GM15510 (cell line): ENCODE data around the gene PRPF39.

Experiments used
- POLR2A ChIP-seq: IDR thresholded peaks from 3 replicates; pipeline ENCODE4 v1.6.1; 2011; ENCODE audit warnings: borderline replicate concordance; ENCODE audit not compliant: insufficient read length; ENCODE audit errors: extremely low read depth

Gene PRPF39

DNA sequence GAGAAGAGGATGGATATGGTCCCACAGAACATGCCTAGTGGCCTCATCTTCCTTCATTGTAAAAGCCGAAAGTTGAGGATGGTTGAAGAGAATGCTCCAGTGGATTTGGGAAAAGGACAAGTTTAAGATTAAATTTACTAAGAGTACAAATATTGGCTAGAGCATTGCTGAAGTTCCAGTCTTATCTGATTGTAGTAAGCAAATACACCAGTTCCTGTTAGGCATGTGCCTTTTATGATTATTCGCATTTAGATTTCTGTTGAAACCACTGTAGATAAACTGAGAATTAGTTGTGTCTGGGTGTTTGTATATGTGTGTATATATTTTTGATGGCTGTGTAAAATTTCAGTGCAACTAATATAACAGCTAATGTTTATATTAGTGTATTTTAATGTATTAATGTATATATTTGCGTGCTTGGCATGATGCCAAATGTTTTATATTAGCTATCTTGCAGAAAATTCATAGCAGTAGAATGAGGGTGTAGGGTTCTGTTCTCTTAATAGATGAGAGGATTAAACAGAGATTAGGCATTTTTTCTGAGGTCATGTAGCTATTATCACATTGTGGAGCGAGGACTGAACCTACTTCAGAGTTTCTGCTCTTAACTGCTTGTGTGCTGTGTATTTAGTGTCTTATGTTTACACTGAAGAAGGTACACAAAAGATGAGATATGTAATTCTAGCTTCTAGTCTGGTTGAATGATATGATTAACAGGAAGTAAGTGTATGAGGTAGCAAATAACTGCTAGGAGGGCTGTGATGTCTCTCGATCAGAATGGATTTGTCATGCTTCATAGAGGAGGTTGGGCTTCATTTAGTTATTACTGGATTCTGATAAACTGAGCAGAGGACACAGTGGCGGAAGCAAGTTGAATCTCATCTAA, 29.2 kb downstream of the PRPF39 start:
- TF ChIP-seq POLR2A, result no peak

DNA sequence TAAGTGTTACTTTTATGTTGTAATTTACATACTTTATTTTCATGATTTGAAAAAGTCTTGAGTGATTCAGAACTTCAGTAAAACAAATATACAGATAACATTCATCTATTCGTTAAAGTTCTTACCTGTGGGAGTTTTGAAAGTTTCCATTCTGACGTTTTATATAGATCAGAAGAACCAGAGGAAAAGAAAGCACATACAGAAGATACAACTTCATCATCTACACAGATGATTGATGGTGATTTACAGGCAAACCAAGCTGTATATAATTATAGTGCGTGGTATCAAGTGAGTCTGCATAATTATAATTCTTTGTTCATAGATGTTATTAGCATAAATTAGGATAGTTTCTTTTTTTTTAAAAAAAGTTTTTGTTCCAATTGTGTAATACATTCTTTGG, 30.4 kb downstream of the PRPF39 start:
- no peak for TF ChIP-seq POLR2A

DNA sequence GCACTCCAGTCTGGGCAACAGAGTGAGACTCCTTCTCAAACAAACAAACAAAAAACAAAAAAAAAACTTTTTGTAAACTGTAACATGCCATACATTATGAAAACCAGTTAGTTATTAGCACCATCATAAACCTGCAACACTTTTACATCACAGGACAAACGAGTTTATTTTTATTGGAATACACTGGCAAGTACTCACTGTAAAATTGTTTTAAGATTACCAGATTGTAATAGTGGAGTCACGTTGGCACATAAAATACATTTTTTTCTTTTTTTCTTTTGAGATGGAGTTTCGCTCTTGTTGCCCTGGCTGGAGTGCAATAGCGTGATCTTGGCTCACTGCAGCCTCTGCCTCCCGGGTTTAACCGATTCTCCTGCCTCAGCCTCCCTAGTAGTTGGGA, 34.7 kb downstream of the PRPF39 start:
- no peak for TF ChIP-seq POLR2A

DNA sequence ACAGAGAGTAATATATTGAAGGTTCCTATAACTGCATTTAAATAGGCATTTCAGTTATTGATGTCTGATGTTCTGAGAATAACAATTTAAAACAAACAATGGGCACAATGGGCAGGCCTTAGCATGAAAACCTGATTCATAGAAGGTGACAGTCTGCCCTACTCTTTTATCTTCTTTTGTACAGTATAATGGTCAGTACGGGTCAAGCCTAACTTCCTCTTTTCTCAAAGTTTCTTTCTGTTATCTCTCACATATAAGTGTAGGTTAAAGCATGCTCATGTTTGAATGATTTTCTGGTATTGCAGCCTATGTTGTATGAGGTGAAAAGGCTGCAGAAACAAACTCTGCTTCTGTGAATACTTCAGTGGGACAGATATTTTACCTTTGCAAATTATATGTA, 36.2 kb downstream of the PRPF39 start:
- TF ChIP-seq POLR2A, result no peak

DNA sequence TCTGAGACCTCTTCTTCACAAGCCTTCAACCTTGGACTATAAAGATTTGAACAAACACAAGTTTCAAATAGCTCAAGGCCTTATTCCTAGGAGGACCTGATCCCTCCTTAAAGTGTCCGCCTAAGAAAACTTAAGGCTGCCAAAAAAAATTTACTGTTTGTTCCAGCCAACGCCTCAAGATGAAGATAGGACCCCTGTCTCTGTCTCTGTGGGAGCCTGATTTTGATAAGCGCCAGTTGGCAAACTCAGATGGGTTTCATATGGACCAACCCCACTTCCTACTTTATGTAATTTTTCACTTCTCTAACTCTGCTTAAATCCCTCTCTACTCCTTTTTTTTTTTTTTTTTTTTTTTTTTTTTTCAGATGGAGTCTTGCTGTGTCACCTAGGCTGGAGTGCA, 39.4 kb downstream of the PRPF39 start:
- TF ChIP-seq POLR2A, result no peak

DNA sequence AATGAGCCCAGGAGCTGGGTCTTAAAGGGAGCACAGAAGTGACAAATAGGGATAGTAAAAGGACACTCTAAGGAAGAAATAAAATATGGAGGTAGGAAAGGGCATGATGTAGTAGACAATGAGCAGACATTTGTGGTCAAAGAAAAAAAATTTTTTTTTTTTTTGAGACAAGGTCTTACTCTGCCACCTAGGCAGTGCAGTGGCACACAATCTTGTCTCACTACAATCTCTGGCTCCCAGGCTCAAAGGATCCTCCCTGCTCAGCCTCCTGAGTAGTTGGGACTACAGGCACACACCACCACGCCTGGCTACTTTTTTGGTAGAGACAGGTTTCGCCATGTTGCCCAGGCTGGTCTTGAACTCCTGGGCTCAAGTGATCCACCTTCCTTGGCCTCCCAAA, 41.8 kb downstream of the PRPF39 start:
- TF ChIP-seq POLR2A, result no peak

DNA sequence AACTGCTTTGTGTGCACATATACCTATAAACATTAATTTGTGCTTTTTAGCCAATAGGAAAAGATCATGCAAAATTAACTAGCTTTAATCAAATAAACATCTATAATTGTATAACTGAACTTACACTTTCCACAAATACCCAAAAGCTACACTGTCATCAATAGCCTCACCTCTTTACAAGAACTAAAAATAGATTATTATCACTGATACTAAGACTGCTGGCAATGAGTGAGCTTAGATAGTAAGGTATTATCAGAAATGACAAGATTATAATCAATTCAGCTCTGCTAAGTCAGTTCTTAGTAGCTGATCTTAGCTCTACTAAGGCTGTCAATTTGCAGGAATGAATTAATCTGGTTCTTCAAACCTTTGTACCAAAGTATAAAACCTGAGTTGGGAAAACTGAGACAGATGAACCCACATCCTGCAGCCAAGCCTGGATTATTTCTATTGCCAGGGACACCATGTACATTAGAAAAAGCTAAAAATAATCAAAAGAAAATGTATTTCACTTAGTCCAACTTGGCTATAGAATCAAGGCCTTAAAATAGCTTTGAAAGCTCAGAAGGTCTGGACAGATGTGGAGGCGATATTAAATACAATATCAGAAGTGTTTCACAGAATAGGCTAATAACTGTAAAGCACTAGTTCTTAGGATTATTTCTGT, 45.2 kb downstream of the PRPF39 start:
- no peak for TF ChIP-seq POLR2A

DNA sequence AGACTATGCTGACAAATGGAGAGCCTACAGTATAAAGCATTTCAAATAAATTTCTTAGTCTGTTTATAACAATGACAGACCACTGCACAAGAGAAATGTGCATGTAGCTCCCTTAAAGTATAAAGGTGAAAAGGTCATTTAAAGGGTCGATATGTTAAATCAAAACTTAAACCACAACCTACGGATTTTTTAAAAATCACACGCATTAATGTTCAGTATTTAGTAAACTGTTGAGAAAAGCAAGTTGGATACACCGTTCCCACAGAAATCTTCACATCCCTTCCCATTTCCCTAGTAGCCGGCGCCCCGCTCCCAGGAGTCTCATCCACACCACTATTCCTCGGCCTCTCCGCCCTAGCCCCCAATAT, 49.8 kb downstream of the PRPF39 start:
- TF ChIP-seq POLR2A, result no peak

DNA sequence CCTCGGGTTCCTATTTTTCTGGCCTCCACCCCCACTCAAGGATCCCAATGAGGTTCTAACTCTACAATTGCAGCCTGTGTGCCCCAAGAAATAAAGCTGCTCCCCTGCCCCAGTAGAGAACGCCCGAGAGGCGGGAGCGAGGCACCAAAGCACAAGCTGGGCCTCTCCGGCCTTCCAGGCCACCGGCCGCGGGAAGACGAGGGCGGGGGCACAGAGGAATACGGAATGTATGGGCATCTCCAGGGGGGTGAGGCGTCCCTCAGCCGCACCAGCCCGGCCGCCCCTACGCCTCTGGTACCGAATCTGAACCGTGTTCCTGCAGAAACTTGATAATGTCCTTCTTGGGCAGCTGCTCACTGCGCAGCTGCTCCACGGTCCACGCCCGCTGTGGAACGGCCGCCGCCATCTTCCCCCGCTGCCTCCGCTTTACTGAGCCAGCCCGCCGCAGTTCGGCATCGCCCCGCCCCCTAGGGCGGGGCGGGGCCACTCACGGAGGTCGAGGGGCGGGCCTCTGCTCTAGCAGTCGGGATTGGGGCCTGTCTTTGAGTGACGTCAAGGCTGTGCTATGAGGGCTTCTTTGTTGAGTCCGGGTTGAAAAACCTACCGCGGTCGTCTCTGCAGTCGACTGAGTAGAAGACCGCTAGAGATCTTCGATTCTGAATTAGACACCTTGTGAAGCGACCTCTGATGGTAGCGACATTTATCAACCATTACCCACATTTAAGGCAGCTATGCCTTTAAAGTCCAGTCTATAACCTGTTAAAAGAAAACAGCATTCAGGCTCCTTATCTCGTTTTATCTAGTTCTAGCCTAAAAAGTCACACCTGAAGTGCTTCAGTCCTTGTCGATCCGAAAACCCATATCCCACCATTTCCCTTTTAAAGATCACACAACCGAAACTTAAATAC, 50.4 kb downstream of the PRPF39 start, which contains the start of gene FKBP3:
Gene FKBP3, minus strand, starts transcription at position 431 of the 908 bp plus-strand sequence. Its CDS starts 25 bp downstream, at position 406.
- peak; percentile 88 for TF ChIP-seq POLR2A

DNA sequence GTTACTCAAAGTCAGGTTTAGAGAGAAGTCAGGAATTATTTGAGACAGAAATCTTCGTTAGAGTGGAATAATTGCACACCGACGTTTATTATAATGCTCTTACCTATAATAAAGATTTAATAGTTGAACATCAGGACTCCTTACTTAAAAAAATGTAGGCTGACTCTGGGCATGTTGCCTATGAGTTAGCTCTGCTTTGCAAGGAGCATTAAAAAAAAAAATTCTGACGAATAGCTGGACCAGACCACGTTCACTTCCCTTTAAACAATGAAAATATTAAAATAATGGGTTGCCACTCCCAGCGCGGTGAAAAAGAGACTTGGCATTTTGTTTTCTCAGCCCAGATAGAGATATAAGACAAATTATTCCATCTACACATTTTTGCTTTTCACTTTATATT, 51.2 kb downstream of the PRPF39 start:
- TF ChIP-seq POLR2A, result no peak

DNA sequence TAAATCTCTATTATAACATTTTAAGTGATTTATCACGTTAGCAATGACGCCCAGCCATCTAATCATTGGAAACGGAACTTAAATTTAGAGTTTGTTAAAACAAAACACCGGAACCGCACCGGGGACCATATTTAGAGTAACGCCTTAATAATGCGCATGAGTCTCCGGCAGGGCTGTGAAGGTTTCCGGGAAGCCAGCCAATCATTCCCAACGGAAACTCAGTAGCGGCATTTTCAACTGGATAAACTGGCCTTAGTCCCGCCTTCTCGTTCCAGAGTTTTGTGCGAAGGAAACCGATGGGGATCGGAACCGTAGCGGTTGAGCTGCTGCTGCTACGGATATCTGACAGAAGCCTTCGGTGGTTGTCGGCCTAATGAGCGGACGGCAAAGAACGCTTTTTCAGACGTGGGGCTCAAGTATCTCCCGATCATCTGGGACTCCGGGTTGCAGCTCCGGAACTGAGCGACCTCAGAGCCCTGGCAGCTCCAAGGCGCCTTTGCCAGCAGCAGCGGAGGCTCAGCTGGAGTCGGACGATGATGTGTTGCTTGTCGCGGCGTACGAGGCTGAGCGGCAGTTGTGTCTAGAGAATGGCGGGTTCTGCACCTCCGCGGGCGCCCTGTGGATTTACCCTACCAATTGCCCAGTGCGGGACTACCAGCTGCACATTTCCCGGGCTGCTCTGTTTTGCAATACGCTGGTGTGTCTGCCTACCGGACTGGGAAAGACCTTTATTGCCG, 51.9 kb downstream of the PRPF39 start, which contains the start of gene FANCM:
Gene FANCM, plus strand, starts transcription at position 272 of the 737 bp plus-strand sequence. Its CDS starts 102 bp downstream, at position 374.
- TF ChIP-seq POLR2A, result peak; percentile 64

DNA sequence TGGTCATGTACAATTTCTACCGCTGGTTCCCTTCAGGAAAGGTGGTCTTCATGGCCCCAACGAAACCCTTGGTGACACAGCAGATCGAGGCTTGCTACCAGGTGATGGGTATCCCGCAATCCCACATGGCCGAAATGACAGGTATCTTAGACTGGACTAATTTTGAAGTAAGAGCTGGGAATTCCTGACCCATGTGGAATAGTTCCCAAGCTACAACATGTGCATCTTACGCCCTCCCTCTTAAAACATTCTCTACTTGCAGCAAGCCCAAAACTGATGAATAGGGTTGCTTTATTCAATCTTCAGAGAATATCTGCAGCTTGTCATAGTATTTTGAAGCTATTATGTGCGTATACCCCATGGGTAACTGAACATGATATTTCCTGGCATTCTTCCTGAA, 52.5 kb downstream of the PRPF39 start:
- TF ChIP-seq POLR2A, result no peak

DNA sequence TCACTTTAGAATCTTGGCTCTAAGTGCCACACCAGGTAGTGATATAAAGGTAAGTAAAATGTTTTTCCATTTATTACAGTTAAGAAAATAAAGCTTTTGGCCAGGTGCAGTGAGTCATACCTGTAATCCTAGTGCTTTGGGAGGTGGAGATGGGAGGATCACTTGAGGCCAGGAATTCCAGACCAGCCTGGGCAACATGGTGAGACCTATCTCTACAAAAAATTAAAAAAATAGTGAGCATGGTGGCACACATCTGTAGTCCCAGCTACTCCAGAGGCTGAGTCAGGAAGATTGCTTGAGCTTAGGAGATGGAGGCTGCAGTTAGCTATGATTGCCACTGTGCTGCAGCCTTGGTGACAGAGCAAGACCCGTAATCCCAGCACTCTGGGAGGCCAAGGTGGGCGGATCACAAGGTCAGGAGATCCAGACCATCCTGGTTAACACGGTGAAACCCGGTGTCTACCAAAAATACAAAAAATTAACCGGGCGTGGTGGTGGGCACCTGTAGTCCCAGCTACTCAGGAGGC, 56.8 kb downstream of the PRPF39 start:
- TF ChIP-seq POLR2A, result no peak

DNA sequence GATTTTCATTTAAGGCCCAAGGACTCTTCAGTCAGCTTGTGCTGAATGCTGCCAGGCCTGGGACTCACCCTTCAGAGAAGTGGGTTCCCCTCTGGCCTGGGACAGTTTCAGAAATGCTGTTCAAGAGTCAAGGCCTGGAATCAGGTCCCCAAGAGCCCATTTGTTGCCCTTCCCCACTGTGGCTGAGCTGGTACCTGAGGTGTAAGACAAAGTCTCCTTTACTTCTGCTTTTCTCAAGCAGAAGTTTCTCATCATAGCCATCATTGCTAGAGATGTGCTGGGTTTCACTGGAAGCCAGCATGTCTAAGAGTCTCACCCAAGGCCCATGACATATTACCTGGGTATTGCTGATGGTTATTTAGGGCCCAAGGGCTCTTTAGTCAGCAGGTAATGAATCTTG, 60.7 kb downstream of the PRPF39 start:
- TF ChIP-seq POLR2A, result no peak
